Tibial nerve (tissue), 4 donors: Measurements from ENCODE around the gene TDRKH.

Experiments used
- EP300 ChIP-seq, 2 donors: sonication (generic); formaldehyde crosslinking; IDR thresholded peaks; one replicate each; pipeline ENCODE4 v1.6.1; 2017; ENCODE audit warnings: antibody characterized with exemption in 2 of 2, mild to moderate bottlenecking in 1 of 2
- POLR2A ChIP-seq, 2 donors: fragments of 450-650 bp; IDR thresholded peaks; one replicate each; pipeline ENCODE4 v1.6.1; 2017; ENCODE audit warnings: antibody characterized with exemption in 2 of 2, mild to moderate bottlenecking in 2 of 2, moderate library complexity in 2 of 2
- TF ChIP-seq, protein P1 (sequence below), 5 experiments: fragments of 200-600 bp in 3 of 5; fragments of 450-650 bp in 2 of 5; sonication (generic) in 3 of 5; IDR thresholded peaks; one replicate each; pipeline ENCODE4 v1.5.1; 2016 to 2019; ENCODE audit warnings: antibody characterized with exemption in 5 of 5, mild to moderate bottlenecking in 3 of 5, moderate library complexity in 2 of 5

DNA sequence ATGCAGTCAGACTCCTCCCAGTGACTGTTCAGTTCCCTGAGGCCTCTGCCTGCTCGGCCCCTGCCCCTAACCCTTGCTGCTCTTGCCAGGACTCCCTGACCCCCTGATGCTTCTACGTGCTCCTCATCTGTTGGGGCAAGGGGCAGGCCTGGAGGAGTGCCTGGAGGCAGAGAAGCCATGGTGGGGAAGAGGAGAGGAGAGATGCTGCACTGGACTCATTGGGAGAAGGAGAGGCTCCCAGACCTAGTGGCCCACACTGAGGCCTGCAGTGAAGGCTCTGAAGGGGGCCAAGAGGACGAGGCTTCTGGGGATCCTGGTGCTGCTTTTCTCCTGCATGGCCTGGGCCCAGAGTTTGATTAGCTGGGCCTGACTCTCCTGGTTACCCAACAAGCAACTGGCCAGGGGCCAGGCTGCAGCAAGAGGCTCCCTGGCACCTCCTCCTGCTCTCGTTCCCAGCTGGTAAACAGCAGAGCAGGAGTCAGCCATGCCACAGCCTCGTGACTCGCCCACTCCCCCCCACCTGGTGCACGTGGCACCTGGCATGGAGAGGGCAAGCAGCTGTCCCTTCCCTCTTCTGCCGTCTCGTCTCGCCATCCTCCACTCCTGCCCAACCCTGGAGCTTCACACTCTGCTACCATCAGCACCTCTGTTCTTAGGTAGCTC, 42.1 kb upstream of the TDRKH start:
- TF ChIP-seq, protein P1, sequence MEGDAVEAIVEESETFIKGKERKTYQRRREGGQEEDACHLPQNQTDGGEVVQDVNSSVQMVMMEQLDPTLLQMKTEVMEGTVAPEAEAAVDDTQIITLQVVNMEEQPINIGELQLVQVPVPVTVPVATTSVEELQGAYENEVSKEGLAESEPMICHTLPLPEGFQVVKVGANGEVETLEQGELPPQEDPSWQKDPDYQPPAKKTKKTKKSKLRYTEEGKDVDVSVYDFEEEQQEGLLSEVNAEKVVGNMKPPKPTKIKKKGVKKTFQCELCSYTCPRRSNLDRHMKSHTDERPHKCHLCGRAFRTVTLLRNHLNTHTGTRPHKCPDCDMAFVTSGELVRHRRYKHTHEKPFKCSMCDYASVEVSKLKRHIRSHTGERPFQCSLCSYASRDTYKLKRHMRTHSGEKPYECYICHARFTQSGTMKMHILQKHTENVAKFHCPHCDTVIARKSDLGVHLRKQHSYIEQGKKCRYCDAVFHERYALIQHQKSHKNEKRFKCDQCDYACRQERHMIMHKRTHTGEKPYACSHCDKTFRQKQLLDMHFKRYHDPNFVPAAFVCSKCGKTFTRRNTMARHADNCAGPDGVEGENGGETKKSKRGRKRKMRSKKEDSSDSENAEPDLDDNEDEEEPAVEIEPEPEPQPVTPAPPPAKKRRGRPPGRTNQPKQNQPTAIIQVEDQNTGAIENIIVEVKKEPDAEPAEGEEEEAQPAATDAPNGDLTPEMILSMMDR (IDR thresholded peaks at IDR 0.05): no peak
- TF ChIP-seq EP300 (IDR thresholded peaks at IDR 0.05) (no peak), POLR2A (IDR thresholded peaks at IDR 0.05) (no peak)
